HepG2 (cell line): ENCODE measurements around the gene SAMD10. TPM values are rescaled to one million over a fixed set of nuclear protein-coding genes. Genes with fewer than 3 reads are reported as not detected.

Source experiments
- ATAC-seq: fragments of 200-7000 bp; cut with Tn5 transposase; 3 replicates; pipeline ENCODE4 v1.9.1; 2020; ENCODE audit warnings: mild to moderate bottlenecking, moderate library complexity
- BruUV-seq: library from RNA; stranded (reverse); fragments of 400-500 nt; replicated peaks from 2 replicates; lab custom pipeline; 2021; lab: Mats Ljungman, UMichigan
- CTCF ChIA-PET: fragments of 300-600 bp; formaldehyde crosslinking; extraction: SDS; loops from one replicate; lab custom pipeline; 2021; ENCODE audit warnings: low total read pairs, inconsistent platforms, low intra/inter-chr PET ratio; lab: Yijun Ruan, JAX
- POLR2A ChIA-PET: fragments of 350-600 bp; sonication (Branson Sonifier 250); formaldehyde crosslinking; loops from one replicate; lab custom pipeline; 2020; ENCODE audit warnings: antibody characterized with exemption, inconsistent platforms; lab: Yijun Ruan, JAX
- DNase-seq: peaks from one replicate; pipeline ENCODE4 v3.0.0-alpha.2; 2015; ENCODE audit warnings: low spot score
- FAIRE-seq: peaks from 3 replicates; lab custom pipeline; 2011; peaks lifted over from hg19 to GRCh38; lab: Jason Lieb, UNC
- H2AFZ ChIP-seq: one replicate; pipeline ENCODE4 v1.6.1; 2011; ENCODE audit warnings: low read length, inconsistent platforms
- H3K27ac ChIP-seq: fragments of 300-600 bp; 3 replicates; pipeline ENCODE4 v1.8.0; 2011; ENCODE audit warnings: mixed run types, mild to moderate bottlenecking, mixed read lengths, low read length, inconsistent platforms; ENCODE audit not compliant: insufficient read depth; ENCODE audit errors: extremely low read length
- H3K27me3 ChIP-seq, 2 experiments: fragments of 200-600 bp in 1 of 2; 2 replicates in 1 of 2; 3 replicates in 1 of 2; pipeline versions ENCODE4 v1.6.0 to v1.8.0; 2011; ENCODE audit warnings: low read length in 2 of 2, mild to moderate bottlenecking in 2 of 2, moderate library complexity in 2 of 2, inconsistent platforms in 1 of 2; ENCODE audit not compliant: insufficient read depth in 2 of 2, control insufficient read depth in 1 of 2
- H3K36me3 ChIP-seq, 2 experiments: fragments of 200-600 bp in 1 of 2; replicated peaks in 1 of 2; 2 replicates in 1 of 2; 3 replicates in 1 of 2; pipeline versions ENCODE4 v1.5.1 to v1.8.0; 2011; ENCODE audit warnings: low read length in 2 of 2, inconsistent platforms in 1 of 2; ENCODE audit not compliant: insufficient read depth in 2 of 2, control insufficient read depth in 1 of 2
- H3K4me1 ChIP-seq: 2 replicates; pipeline ENCODE4 v1.5.1; 2012; ENCODE audit warnings: low read length, inconsistent platforms; ENCODE audit not compliant: insufficient read depth
- H3K4me2 ChIP-seq: 2 replicates; pipeline ENCODE4 v1.6.0; 2011; ENCODE audit warnings: low read depth, low read length, inconsistent platforms
- H3K4me3 ChIP-seq, 3 experiments: fragments of 200-600 bp in 1 of 3; sonication (generic), shearing (Covaris generic) in 1 of 3; replicated peaks in 1 of 3; 2 replicates each; pipeline ENCODE4 v1.5.1; 2011 to 2016; ENCODE audit warnings: low read length in 3 of 3, inconsistent platforms in 2 of 3, low read depth in 2 of 3, mild to moderate bottlenecking in 2 of 3, control low read depth in 1 of 3, mixed read lengths in 1 of 3; ENCODE audit not compliant: insufficient read depth in 1 of 3
- H3K79me2 ChIP-seq: one replicate; pipeline ENCODE4 v1.6.1; 2011; ENCODE audit warnings: low read length, inconsistent platforms; ENCODE audit not compliant: insufficient read depth
- H3K9ac ChIP-seq: 2 replicates; pipeline ENCODE4 v1.6.0; 2011; ENCODE audit warnings: mild to moderate bottlenecking, low read depth, low read length, inconsistent platforms; ENCODE audit not compliant: insufficient read depth
- H3K9me3 ChIP-seq: 2 replicates; pipeline ENCODE4 v1.5.1; 2012; ENCODE audit warnings: mild to moderate bottlenecking, low read length
- H4K20me1 ChIP-seq: 2 replicates; pipeline ENCODE4 v1.6.0; 2011; ENCODE audit warnings: inconsistent platforms, mild to moderate bottlenecking, low read length, moderate library complexity; ENCODE audit not compliant: insufficient read depth
- BRD4 ChIP-seq: sonication (generic); formaldehyde crosslinking; IDR thresholded peaks from 2 replicates; pipeline ENCODE4 v1.4.0; 2020; ENCODE audit warnings: missing genetic modification reagents
- FOSL1 ChIP-seq: sonication (generic); formaldehyde crosslinking; IDR thresholded peaks from 2 replicates; pipeline ENCODE4 v1.9.0; 2021; ENCODE audit warnings: missing genetic modification reagents, borderline replicate concordance
- JDP2 ChIP-seq: sonication (generic); formaldehyde crosslinking; IDR thresholded peaks from 2 replicates; pipeline ENCODE4 v1.8.1; 2022; ENCODE audit warnings: missing genetic modification reagents, borderline replicate concordance
- NR2F2 ChIP-seq: IDR thresholded peaks from 2 replicates; pipeline ENCODE4 v1.6.1; 2012; ENCODE audit warnings: low read depth, inconsistent platforms, borderline replicate concordance
- NR3C1 ChIP-seq: sonication (generic); formaldehyde crosslinking; IDR thresholded peaks from 2 replicates; pipeline ENCODE4 v1.4.0; 2020; ENCODE audit warnings: missing genetic modification reagents
- SMAD3 ChIP-seq: sonication (generic); formaldehyde crosslinking; IDR thresholded peaks from 2 replicates; pipeline ENCODE4 v1.4.0; 2020; ENCODE audit warnings: missing genetic modification reagents
- SMARCE1 ChIP-seq: fragments of 450-650 bp; IDR thresholded peaks from 2 replicates; pipeline ENCODE4 v1.6.1; 2017; ENCODE audit warnings: borderline replicate concordance
- ZFAT ChIP-seq: sonication (generic); formaldehyde crosslinking; conservative IDR thresholded peaks from 2 replicates; pipeline ENCODE4 v1.8.1; 2023; ENCODE audit warnings: missing genetic modification reagents, inconsistent platforms
- ZNF253 ChIP-seq: sonication (generic); formaldehyde crosslinking; IDR thresholded peaks from 2 replicates; pipeline ENCODE4 v1.8.0; 2022; ENCODE audit warnings: mild to moderate bottlenecking, missing genetic modification reagents, borderline replicate concordance
- ZNF501 ChIP-seq: sonication (generic); formaldehyde crosslinking; IDR thresholded peaks from 2 replicates; pipeline ENCODE4 v1.5.1; 2020; ENCODE audit warnings: mild to moderate bottlenecking, moderate library complexity, missing genetic modification reagents
- ZNF616 ChIP-seq: sonication (generic); formaldehyde crosslinking; IDR thresholded peaks from 2 replicates; pipeline ENCODE4 v1.5.0; 2020; ENCODE audit warnings: low read depth, mild to moderate bottlenecking, missing genetic modification reagents
- ZNF652 ChIP-seq: IDR thresholded peaks from 2 replicates; pipeline ENCODE4 v1.6.1; 2016; ENCODE audit warnings: low read depth, borderline replicate concordance
- WGBS: methylation state at CpG from one replicate; pipeline ENCODE4 v1.1.6; 2017; ENCODE audit warnings: low lambda C conversion rate; 5-methylcytosine and 5-hydroxymethylcytosine counted together
- in situ Hi-C: cut with HindIII; loops from 2 replicates; pipeline ENCODE4 v1.10.0; 2017; ENCODE audit warnings: low pct_unique_long_range_greater_than_20kb; ENCODE audit not compliant: extremely low pct_ligation_motif_present
- intact Hi-C: fragments of 100-400 bp; cut with micrococcal nuclease; formaldehyde crosslinking; loops from one replicate; pipeline ENCODE4 v1.10.0; 2022; ENCODE audit not compliant: unreplicated experiment
- polyA plus RNA-seq, 8 experiments: library from polyadenylated mRNA; depleted of rRNA in 3 of 8; stranded (reverse) in 7 of 8; unstranded in 1 of 8; fragments of >200 nt; fragmentation: Illumina TruSeq in 4 of 8; extraction: Trizol in 4 of 8; gene quantifications; 2 replicates each; pipeline versions ENCODE4 v1.2.1 to v1.2.3, GENCODE V29; 2011 to 2016; ENCODE audit warnings: low read depth in 4 of 8, missing spikeins in 1 of 8, mixed read lengths in 1 of 8; ENCODE audit not compliant: insufficient read depth in 1 of 8
- total RNA-seq, 5 experiments: library from RNA; depleted of rRNA; stranded (reverse); fragments of >200 nt; fragmentation: Illumina TruSeq; extraction: Trizol; gene quantifications; 2 replicates each; pipeline ENCODE4 v1.2.3, GENCODE V29; 2016; ENCODE audit warnings: low read depth in 1 of 5
- TF ChIP-seq, protein P1 (sequence below): sonication (generic); formaldehyde crosslinking; IDR thresholded peaks from 2 replicates; pipeline ENCODE4 v1.5.0; 2020; ENCODE audit warnings: mild to moderate bottlenecking, missing genetic modification reagents, borderline replicate concordance

The SAMD10 gene
- total and polyA plus RNA-seq, 2 of the 13 experiments (the other 11 are each of a cell fraction or from before 2014, with no cell fraction given), result 6.1 to 11.0 TPM

- ChIA-PET CTCF (interaction anchor here (1.3 kb wide), 1 partner anchor 45 kb away, joined by 4 read pairs; no protein-coding TSS in a partner anchor), POLR2A (interaction anchor here (0.6 to 5.0 kb wide), 23 partner anchors 8 to 286 kb away, joined by 3 to 81 read pairs (median 4); partner anchors contain the start of genes C20orf204, PRPF6, SAMD10 and SOX18)
- H3K36me3 ChIP-seq, result peaks cover 50 to 76% of the 10 kb centered on the region in 2 experiments
- H3K9me3 ChIP-seq, result no peaks in the 10 kb centered on the region
- 24% methylated on average over 16 of the region's 17 CpGs for WGBS
- peak overlapping the region; percentile 75 for H3K9ac ChIP-seq
- peaks cover 42% of the 10 kb centered on the region for H3K4me1 ChIP-seq
- DNase-seq, result peak; percentile 100
- no peaks in the 10 kb centered on the region for H3K27me3 ChIP-seq
- H3K4me2 ChIP-seq, result peak overlapping the region; percentile 84
- peak overlapping the region in 2 of 3 experiments; percentile 18 to 63; a peak in 4 of 6 replicates for H3K4me3 ChIP-seq
- no peak overlapping the region for H2AFZ ChIP-seq
- H4K20me1 ChIP-seq, result no peaks in the 10 kb centered on the region
- BruUV-seq, result TSS peak; percentile 64
- peak; percentile 90 for ATAC-seq
- in situ Hi-C loops, result loop anchor here (5.0 kb wide), 1 partner anchor 42 kb away; the partner anchor contains the start of gene PRPF6
- peak overlapping the region; percentile 92 for H3K27ac ChIP-seq
- H3K79me2 ChIP-seq, result peaks cover 4% of the 10 kb centered on the region
- intact Hi-C loops, result loop anchor here (1.0 kb wide), 3 partner anchors 12 to 43 kb away; partner anchors contain the start of genes C20orf204 and PRPF6
- peak; percentile 99 for FAIRE-seq
- TF ChIP-seq, protein P1, sequence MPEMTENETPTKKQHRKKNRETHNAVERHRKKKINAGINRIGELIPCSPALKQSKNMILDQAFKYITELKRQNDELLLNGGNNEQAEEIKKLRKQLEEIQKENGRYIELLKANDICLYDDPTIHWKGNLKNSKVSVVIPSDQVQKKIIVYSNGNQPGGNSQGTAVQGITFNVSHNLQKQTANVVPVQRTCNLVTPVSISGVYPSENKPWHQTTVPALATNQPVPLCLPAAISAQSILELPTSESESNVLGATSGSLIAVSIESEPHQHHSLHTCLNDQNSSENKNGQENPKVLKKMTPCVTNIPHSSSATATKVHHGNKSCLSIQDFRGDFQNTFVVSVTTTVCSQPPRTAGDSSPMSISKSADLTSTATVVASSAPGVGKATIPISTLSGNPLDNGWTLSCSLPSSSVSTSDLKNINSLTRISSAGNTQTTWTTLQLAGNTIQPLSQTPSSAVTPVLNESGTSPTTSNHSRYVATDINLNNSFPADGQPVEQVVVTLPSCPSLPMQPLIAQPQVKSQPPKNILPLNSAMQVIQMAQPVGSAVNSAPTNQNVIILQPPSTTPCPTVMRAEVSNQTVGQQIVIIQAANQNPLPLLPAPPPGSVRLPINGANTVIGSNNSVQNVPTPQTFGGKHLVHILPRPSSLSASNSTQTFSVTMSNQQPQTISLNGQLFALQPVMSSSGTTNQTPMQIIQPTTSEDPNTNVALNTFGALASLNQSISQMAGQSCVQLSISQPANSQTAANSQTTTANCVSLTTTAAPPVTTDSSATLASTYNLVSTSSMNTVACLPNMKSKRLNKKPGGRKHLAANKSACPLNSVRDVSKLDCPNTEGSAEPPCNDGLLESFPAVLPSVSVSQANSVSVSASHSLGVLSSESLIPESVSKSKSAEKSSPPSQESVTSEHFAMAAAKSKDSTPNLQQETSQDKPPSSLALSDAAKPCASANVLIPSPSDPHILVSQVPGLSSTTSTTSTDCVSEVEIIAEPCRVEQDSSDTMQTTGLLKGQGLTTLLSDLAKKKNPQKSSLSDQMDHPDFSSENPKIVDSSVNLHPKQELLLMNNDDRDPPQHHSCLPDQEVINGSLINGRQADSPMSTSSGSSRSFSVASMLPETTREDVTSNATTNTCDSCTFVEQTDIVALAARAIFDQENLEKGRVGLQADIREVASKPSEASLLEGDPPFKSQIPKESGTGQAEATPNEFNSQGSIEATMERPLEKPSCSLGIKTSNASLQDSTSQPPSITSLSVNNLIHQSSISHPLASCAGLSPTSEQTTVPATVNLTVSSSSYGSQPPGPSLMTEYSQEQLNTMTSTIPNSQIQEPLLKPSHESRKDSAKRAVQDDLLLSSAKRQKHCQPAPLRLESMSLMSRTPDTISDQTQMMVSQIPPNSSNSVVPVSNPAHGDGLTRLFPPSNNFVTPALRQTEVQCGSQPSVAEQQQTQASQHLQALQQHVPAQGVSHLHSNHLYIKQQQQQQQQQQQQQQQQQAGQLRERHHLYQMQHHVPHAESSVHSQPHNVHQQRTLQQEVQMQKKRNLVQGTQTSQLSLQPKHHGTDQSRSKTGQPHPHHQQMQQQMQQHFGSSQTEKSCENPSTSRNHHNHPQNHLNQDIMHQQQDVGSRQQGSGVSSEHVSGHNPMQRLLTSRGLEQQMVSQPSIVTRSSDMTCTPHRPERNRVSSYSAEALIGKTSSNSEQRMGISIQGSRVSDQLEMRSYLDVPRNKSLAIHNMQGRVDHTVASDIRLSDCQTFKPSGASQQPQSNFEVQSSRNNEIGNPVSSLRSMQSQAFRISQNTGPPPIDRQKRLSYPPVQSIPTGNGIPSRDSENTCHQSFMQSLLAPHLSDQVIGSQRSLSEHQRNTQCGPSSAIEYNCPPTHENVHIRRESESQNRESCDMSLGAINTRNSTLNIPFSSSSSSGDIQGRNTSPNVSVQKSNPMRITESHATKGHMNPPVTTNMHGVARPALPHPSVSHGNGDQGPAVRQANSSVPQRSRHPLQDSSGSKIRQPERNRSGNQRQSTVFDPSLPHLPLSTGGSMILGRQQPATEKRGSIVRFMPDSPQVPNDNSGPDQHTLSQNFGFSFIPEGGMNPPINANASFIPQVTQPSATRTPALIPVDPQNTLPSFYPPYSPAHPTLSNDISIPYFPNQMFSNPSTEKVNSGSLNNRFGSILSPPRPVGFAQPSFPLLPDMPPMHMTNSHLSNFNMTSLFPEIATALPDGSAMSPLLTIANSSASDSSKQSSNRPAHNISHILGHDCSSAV, result no peak
- no peak; the same call in 1 of the 2 replicates for TF ChIP-seq SMAD3
- TF ChIP-seq JDP2 (CRISPR knock-in tag), result no peak
- TF ChIP-seq FOSL1 (CRISPR knock-in tag), result no peak
- 0 out of 2 replicates have a peak, but pooled peaks have one; percentile 73 for TF ChIP-seq NR2F2
- TF ChIP-seq BRD4, result peak; percentile 98
- no peak for TF ChIP-seq SMARCE1
- no peak for TF ChIP-seq ZNF616 (CRISPR knock-in tag)
- TF ChIP-seq ZFAT (CRISPR knock-in tag), result no peak
- no peak for TF ChIP-seq ZNF501 (CRISPR knock-in tag)
- peak; percentile 77; the same call in 1 of the 2 replicates for TF ChIP-seq ZNF253
- TF ChIP-seq NR3C1 (CRISPR knock-in tag), result no peak
- TF ChIP-seq ZNF652 (CRISPR knock-in tag), result 0 out of 2 replicates have a peak, but pooled peaks have one; percentile 43
Observed at GRCh38 chr20:64024141-64024990, 44.9 kb upstream of the SAMD10 start.
